Lower leg skin (tissue), 4 donors: ENCODE measurements around the gene WDR27. TPM values are rescaled to one million over a fixed set of nuclear protein-coding genes. Genes with fewer than 3 reads are reported as not detected.

ENCODE experiments used
- DNase-seq, 2 donors: peaks; one replicate each; pipeline ENCODE4 v3.0.0-alpha.2; 2019; ENCODE audit warnings: low spot score in 2 of 2
- H3K4me3 ChIP-seq: fragments of 200-600 bp; sonication (generic); 2 replicates; pipeline ENCODE4 v1.5.1; 2017; ENCODE audit warnings: mild to moderate bottlenecking, low read depth; ENCODE audit not compliant: poor library complexity, severe bottlenecking
- CTCF ChIP-seq, 3 donors: fragments of 450-650 bp; IDR thresholded peaks; one replicate each; pipeline ENCODE4 v1.5.1; 2016; ENCODE audit warnings: antibody characterized with exemption in 3 of 3, mild to moderate bottlenecking in 3 of 3, moderate library complexity in 2 of 3
- POLR2A ChIP-seq, 2 donors: fragments of 450-650 bp; IDR thresholded peaks; one replicate each; pipeline ENCODE4 v1.6.1; 2016 to 2017; ENCODE audit warnings: antibody characterized with exemption in 2 of 2, mild to moderate bottlenecking in 1 of 2, moderate library complexity in 1 of 2
- WGBS, 2 donors: methylation state at CpG; one replicate each; pipeline ENCODE4 v1.1.5; 2018; 5-methylcytosine and 5-hydroxymethylcytosine counted together
- intact Hi-C: fragments of 100-400 bp; cut with DNase I; formaldehyde crosslinking; loops from one replicate; pipeline ENCODE4 v1.15.0; 2023; ENCODE audit warnings: low total_unique reads
- total RNA-seq, 4 donors: library from RNA; depleted of rRNA; stranded (reverse); fragments of >200 nt; gene quantifications; one replicate each; pipeline ENCODE4 v1.1.0, GENCODE V29; 2016

Gene WDR27
- total RNA-seq, 4 donors from 2014 or later = 15.7 to 40.0 (median 19.5) TPM

GRCh38 chr6:169652896-169653295 is 48.9 kb downstream of the WDR27 start:
- WGBS, 2 donors = 94 to 95% methylated on average over 11 of the region's 11 CpGs
- no peak overlapping the region for H3K4me3 ChIP-seq
- TF ChIP-seq POLR2A (IDR thresholded peaks at IDR 0.05) (no peak), CTCF (IDR thresholded peaks at IDR 0.05) (no peak)
- intact Hi-C loops = no loop called here
- no peak for DNase-seq

DNA sequence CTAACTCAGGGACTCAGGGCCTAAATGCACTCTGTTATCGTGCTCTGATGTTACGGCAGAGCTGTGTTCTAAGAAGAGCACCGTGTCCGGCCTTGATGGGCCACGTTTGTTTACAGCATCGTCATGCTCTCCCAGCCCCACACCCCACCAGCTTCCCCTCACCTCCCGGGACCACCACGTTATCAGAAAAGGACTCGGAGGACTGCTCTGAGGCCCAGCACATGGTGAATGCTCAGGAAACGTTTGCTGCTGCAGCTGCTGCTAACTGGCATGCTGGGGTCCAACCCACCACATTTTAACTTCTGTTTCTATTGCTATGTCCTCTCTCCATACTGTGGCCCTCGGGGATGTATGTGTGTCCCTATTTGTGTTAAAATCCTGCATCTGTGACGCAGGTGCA is 50.3 kb downstream of the WDR27 start:
- intact Hi-C loops = no loop called here
- H3K4me3 ChIP-seq = no peak overlapping the region
- TF ChIP-seq POLR2A (IDR thresholded peaks at IDR 0.05) (no peak), CTCF (IDR thresholded peaks at IDR 0.05) (no peak)
- no peak for DNase-seq
- WGBS, 2 donors = 89 to 91% methylated on average over 12 of the region's 12 CpGs

GRCh38 chr6:169650959-169651292 is 50.9 kb downstream of the WDR27 start:
- 90 to 94% methylated on average over 6 of the region's 6 CpGs for WGBS, 2 donors
- no peak for DNase-seq
- intact Hi-C loops = no loop called here
- H3K4me3 ChIP-seq = no peak overlapping the region
- TF ChIP-seq POLR2A (IDR thresholded peaks at IDR 0.05) = no peak

GRCh38 chr6:169650241-169650958 is 51.4 kb downstream of the WDR27 start:
- no peak for DNase-seq
- no peak overlapping the region for H3K4me3 ChIP-seq
- intact Hi-C loops = no loop called here
- TF ChIP-seq POLR2A (IDR thresholded peaks at IDR 0.05) = no peak
- TF ChIP-seq CTCF (IDR thresholded peaks at IDR 0.05) = no peak
- 95 to 99% methylated on average over 3 of the region's 3 CpGs for WGBS, 2 donors

GRCh38 chr6:169648617-169649016 is 53.2 kb downstream of the WDR27 start:
- intact Hi-C loops = no loop called here
- no peak for DNase-seq
- WGBS, 2 donors = 89 to 92% methylated on average over 9 of the region's 9 CpGs
- no peak for TF ChIP-seq POLR2A (IDR thresholded peaks at IDR 0.05)
- TF ChIP-seq CTCF (IDR thresholded peaks at IDR 0.05) = no peak
- no peak overlapping the region for H3K4me3 ChIP-seq

- intact Hi-C loops = no loop called here
- 75 to 84% methylated on average over 10 of the region's 10 CpGs for WGBS, 2 donors
- TF ChIP-seq CTCF (IDR thresholded peaks at IDR 0.05) (no peak), POLR2A (IDR thresholded peaks at IDR 0.05) (no peak)
- no peak overlapping the region for H3K4me3 ChIP-seq
- DNase-seq = no peak
Observed at GRCh38 chr6:169648092-169648491, 53.7 kb downstream of the WDR27 start.
